Measurements from ENCODE around the gene LRP3. TPM values are rescaled to one million over a fixed set of nuclear protein-coding genes. Genes with fewer than 3 reads are reported as not detected.

Gene LRP3
- total and polyA plus RNA-seq, 2 of the 13 experiments (the other 11 are each of a cell fraction or from before 2014, with no cell fraction given): 17.6 to 51.6 TPM

- no peak for TF ChIP-seq NONO (IDR thresholded peaks at IDR 0.05)
- peak; percentile 73 for TF ChIP-seq NONO (CRISPR knock-in tag; conservative IDR thresholded peaks at IDR 0.05)
- 0 out of 2 replicates have a peak, but pooled peaks have one; percentile 24 for TF ChIP-seq PCBP1 (IDR thresholded peaks at IDR 0.05; ENCODE audit: borderline replicate concordance, low read depth, low read length)
- no peak for TF ChIP-seq ZNF432 (CRISPR knock-in tag; IDR thresholded peaks at IDR 0.05; ENCODE audit: borderline replicate concordance)
- TF ChIP-seq ZNF616 (CRISPR knock-in tag; IDR thresholded peaks at IDR 0.05; ENCODE audit: low read depth): no peak
- TF ChIP-seq ZNF3 (CRISPR knock-in tag; IDR thresholded peaks at IDR 0.05): no peak; the same call in 1 of the 2 replicates
- no peak for TF ChIP-seq ATRX (CRISPR knock-in tag; IDR thresholded peaks at IDR 0.05; ENCODE audit: borderline replicate concordance)
- peak; percentile 64; the same call in 1 of the 2 replicates for TF ChIP-seq ZNF460 (CRISPR knock-in tag; IDR thresholded peaks at IDR 0.05; ENCODE audit: borderline replicate concordance)
- peak; percentile 66; the same call in 1 of the 2 replicates for TF ChIP-seq ELK4 (CRISPR knock-in tag; IDR thresholded peaks at IDR 0.05; ENCODE audit: borderline replicate concordance)
- TF ChIP-seq TGIF2 (CRISPR knock-in tag; IDR thresholded peaks at IDR 0.05): peak; percentile 60; the same call in 1 of the 2 replicates
- TF ChIP-seq ZNF607 (CRISPR knock-in tag; IDR thresholded peaks at IDR 0.05; ENCODE audit: borderline replicate concordance): 0 out of 2 replicates have a peak, but pooled peaks have one; percentile 71
- peak; percentile 82; the same call in 1 of the 2 replicates for TF ChIP-seq ZNF788 (CRISPR knock-in tag; IDR thresholded peaks at IDR 0.05; ENCODE audit: borderline replicate concordance)
- no peak; the same call in 1 of the 2 replicates for TF ChIP-seq SALL2 (CRISPR knock-in tag; IDR thresholded peaks at IDR 0.05)
- TF ChIP-seq ZNF383 (CRISPR knock-in tag; IDR thresholded peaks at IDR 0.05; ENCODE audit: borderline replicate concordance): no peak
- TF ChIP-seq MBD4 (IDR thresholded peaks at IDR 0.05; ENCODE audit: borderline replicate concordance, low read length): no peak
- peak; percentile 75; the same call in 1 of the 2 replicates for TF ChIP-seq BRF2 (CRISPR knock-in tag; IDR thresholded peaks at IDR 0.05)
- peak; percentile 76 for TF ChIP-seq HMGXB3 (CRISPR knock-in tag; IDR thresholded peaks at IDR 0.05; ENCODE audit: borderline replicate concordance)
- peak; percentile 66; the same call in 1 of the 2 replicates for TF ChIP-seq ZNF749 (CRISPR knock-in tag; IDR thresholded peaks at IDR 0.05; ENCODE audit: borderline replicate concordance)
- TF ChIP-seq CCAR2 (optimal IDR thresholded peaks at IDR 0.05; ENCODE audit: low read depth, low read length): peak; percentile 62
- TF ChIP-seq ZFP1 (CRISPR knock-in tag; IDR thresholded peaks at IDR 0.05): peak; percentile 95
- TF ChIP-seq SIN3B (IDR thresholded peaks at IDR 0.05; ENCODE audit: low read length): no peak; the same call in 1 of the 2 replicates
- no peak for TF ChIP-seq ZNF484 (CRISPR knock-in tag; IDR thresholded peaks at IDR 0.05; ENCODE audit: borderline replicate concordance, low read depth)
These were observed 17.3 kb upstream of the LRP3 start (continued) for GRCh38 chr19:33176670-33177416.
